ENCODE data around the gene DNMT1.
"Not testable (repeated sequence)": the region's sequence is repeated elsewhere in the genome, so short reads cannot be mapped to it uniquely, and the experiment has no call there.

The DNMT1 gene

GRCh38 chr19:10220695-10221094 lies 25.9 kb upstream of the DNMT1 start:
- no peak for DNase-seq

GRCh38 chr19:10219678-10220077 lies 24.9 kb upstream of the DNMT1 start:
- peak; percentile 30 for DNase-seq

GRCh38 chr19:10217085-10217484 lies 22.3 kb upstream of the DNMT1 start:
- DNase-seq, result no peak

GRCh38 chr19:10214784-10215183 lies 20.0 kb upstream of the DNMT1 start:
- DNase-seq, result no peak

- DNase-seq, result no peak
These were observed 16.9 kb upstream of the DNMT1 start for GRCh38 chr19:10211691-10212090.

- no peak for DNase-seq
These were observed 16.3 kb upstream of the DNMT1 start for GRCh38 chr19:10211061-10211460.

- no peak for DNase-seq
These were observed 14.6 kb upstream of the DNMT1 start for GRCh38 chr19:10209315-10209714.

GRCh38 chr19:10207026-10207425 lies 12.3 kb upstream of the DNMT1 start:
- no peak for DNase-seq

- no peak for DNase-seq
These were observed 11.6 kb upstream of the DNMT1 start for GRCh38 chr19:10206226-10206885.

GRCh38 chr19:10205636-10206035 lies 10.9 kb upstream of the DNMT1 start:
- DNase-seq, result no peak

- no peak for DNase-seq
These were observed 8.9 kb upstream of the DNMT1 start for GRCh38 chr19:10203686-10204085.

- no peak for DNase-seq
These were observed 6.4 kb upstream of the DNMT1 start for GRCh38 chr19:10201176-10201575.

- DNase-seq, result not testable (repeated sequence)
These were observed 5.3 kb upstream of the DNMT1 start for GRCh38 chr19:10200101-10200500.

- DNase-seq, result not testable (repeated sequence)
These were observed 4.3 kb upstream of the DNMT1 start for GRCh38 chr19:10198889-10199644.

- no peak for DNase-seq
These were observed 406 bp upstream of the DNMT1 start for GRCh38 chr19:10195199-10195519.

GRCh38 chr19:10193790-10194499 lies 808 bp downstream of the DNMT1 start:
- DNase-seq, result no peak

GRCh38 chr19:10192922-10193321 lies 1.8 kb downstream of the DNMT1 start:
- no peak for DNase-seq

GRCh38 chr19:10191347-10191746 lies 3.4 kb downstream of the DNMT1 start:
- no peak for DNase-seq

- no peak for DNase-seq
These were observed 4.7 kb downstream of the DNMT1 start for GRCh38 chr19:10190026-10190425.

GRCh38 chr19:10189616-10190015 lies 5.1 kb downstream of the DNMT1 start:
- no peak for DNase-seq

GRCh38 chr19:10187315-10187714 lies 7.4 kb downstream of the DNMT1 start:
- no peak for DNase-seq

- no peak for DNase-seq
These were observed 10.1 kb downstream of the DNMT1 start for GRCh38 chr19:10184636-10185035.

- no peak for DNase-seq
These were observed 10.8 kb downstream of the DNMT1 start for GRCh38 chr19:10183926-10184325.

GRCh38 chr19:10182847-10183246 lies 11.9 kb downstream of the DNMT1 start:
- DNase-seq, result no peak

All from NCI-H1436 (cell line).